KOPT-K1 (cell line): ENCODE data around the gene POP5.
"Not testable (repeated sequence)": the region's sequence is repeated elsewhere in the genome, so short reads cannot be mapped to it uniquely, and the experiment has no call there.

ENCODE experiments used
- H3K27ac ChIP-seq: fragments of 200-600 bp; sonication (generic); 2 replicates; pipeline ENCODE4 v1.5.1; 2016; ENCODE audit warnings: antibody characterized with exemption, mild to moderate bottlenecking, low read depth, low read length; ENCODE audit not compliant: poor library complexity, severe bottlenecking
- H3K36me3 ChIP-seq: fragments of 200-600 bp; sonication (generic); 2 replicates; pipeline ENCODE4 v1.5.1; 2017; ENCODE audit warnings: antibody characterized with exemption, mild to moderate bottlenecking, low read length, moderate library complexity; ENCODE audit not compliant: insufficient read depth
- H3K9me3 ChIP-seq: fragments of 200-600 bp; sonication (generic); 2 replicates; pipeline ENCODE4 v1.5.1; 2017; ENCODE audit warnings: antibody characterized with exemption, low read length, mild to moderate bottlenecking; ENCODE audit not compliant: insufficient read depth, poor library complexity, severe bottlenecking

The POP5 gene, protein sequence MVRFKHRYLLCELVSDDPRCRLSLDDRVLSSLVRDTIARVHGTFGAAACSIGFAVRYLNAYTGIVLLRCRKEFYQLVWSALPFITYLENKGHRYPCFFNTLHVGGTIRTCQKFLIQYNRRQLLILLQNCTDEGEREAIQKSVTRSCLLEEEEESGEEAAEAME

DNA sequence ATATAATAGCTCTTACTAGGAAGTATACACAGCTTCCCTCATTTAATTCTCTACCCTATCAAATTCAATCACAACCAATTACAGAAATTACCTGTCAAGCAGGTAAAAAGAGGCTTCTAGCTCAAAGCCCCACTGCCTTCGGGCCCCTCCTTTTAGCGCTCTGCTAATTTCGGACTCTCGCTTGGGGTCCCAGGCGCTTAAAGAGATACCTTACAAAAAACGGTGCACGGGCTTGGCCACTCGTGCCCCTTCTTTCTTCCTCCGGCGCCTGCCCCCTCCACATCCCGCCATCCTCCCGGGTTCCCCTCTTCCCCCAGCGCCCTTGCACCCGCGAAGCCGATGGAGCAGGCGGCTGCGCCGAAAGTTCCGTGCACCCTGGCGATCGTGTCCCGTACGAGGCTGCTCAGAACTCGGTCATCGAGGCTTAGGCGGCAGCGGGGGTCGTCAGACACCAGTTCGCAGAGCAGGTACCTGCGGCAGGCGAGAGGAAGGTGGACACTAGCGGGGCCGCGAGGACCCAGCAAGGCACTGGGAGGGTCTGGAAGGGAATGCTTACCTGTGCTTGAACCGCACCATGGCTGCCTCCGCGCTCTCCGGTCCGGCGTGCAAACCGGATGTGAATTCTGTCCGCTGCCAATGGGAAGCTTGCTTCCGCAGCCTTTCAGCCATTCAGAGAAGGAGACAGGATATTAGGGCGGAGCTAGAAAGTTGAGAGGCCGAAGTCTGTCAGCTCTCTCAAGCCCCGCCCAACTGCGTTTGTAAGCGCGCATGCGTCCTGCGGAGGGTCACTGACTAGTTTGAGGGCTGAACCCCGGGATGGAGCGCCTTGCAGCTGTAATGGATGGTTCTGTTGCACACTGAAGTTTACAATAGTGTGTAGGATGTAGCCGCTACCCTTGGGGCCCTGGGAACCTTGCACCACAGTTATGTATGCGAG is at the start of gene POP5:
Gene POP5 (minus strand): TSS at position 616 of the 937 bp plus-strand sequence. CDS start 40 bp downstream, at position 576.
- H3K9me3 ChIP-seq, result no peaks in the 10 kb centered on the region
- H3K36me3 ChIP-seq, result peaks cover 41% of the 10 kb centered on the region
- H3K27ac ChIP-seq, result peak within 1 kb of the TSS; percentile 68

DNA sequence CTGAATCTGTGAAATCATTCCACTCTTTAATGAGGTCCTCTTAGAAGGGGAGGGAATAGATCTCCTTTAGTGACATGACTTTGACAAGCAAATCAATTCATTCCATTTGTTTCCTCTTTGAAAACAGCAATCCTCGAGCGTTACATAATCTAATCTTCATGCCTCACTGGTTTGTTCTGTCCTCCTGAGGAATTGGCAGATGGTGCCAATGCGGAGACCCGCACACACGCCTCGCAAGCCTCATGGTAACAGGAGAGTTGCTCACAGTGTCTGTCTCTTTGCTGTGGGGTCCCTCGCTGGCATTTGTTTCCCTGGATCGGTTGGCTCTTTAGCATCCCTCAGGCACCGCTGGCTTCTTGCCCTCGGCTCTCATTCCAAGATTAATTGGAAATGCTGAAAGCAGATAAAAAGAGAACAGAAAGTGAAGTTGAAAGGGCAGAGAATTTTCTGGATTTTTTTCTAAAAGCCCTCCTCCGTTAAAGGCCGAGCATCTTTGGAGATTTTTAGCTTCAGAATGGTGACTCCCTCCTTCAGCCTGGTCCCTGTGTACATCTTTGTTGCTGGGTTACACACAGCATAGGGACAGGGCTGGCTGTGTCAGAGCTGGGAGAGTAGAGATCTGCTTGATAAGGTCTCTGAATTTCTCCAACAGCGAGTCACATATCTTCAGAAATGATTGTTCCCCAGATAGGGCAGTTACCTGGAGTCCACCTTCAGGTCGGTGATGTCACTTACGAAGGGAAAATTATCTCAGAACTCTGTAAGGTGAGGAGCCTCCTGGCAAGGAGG is 49.1 kb upstream of the POP5 start:
- H3K27ac ChIP-seq, result no peak overlapping the region
- no peaks in the 10 kb centered on the region for H3K36me3 ChIP-seq
- no peaks in the 10 kb centered on the region for H3K9me3 ChIP-seq

DNA sequence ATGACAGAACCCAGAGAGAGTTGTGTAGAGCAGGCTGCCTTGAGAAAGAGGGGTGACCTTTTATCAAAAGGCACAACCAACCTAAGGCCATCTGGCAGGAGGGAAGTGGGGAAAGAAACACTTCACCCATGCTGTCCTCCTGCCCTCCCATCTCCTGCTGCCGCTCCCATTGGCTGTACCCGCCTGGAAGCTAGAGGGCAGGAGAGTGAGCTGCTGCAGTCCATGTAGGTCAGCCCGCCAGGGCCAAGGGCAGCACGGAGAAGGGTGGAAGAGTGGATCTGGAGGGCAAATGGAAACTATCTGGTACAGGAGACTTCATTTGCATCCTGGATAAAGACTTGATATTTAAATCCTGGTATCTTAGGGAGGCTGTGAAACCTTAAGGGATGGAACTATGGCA is 47.7 kb upstream of the POP5 start:
- H3K36me3 ChIP-seq, result no peaks in the 10 kb centered on the region
- no peak overlapping the region for H3K27ac ChIP-seq
- no peaks in the 10 kb centered on the region for H3K9me3 ChIP-seq

DNA sequence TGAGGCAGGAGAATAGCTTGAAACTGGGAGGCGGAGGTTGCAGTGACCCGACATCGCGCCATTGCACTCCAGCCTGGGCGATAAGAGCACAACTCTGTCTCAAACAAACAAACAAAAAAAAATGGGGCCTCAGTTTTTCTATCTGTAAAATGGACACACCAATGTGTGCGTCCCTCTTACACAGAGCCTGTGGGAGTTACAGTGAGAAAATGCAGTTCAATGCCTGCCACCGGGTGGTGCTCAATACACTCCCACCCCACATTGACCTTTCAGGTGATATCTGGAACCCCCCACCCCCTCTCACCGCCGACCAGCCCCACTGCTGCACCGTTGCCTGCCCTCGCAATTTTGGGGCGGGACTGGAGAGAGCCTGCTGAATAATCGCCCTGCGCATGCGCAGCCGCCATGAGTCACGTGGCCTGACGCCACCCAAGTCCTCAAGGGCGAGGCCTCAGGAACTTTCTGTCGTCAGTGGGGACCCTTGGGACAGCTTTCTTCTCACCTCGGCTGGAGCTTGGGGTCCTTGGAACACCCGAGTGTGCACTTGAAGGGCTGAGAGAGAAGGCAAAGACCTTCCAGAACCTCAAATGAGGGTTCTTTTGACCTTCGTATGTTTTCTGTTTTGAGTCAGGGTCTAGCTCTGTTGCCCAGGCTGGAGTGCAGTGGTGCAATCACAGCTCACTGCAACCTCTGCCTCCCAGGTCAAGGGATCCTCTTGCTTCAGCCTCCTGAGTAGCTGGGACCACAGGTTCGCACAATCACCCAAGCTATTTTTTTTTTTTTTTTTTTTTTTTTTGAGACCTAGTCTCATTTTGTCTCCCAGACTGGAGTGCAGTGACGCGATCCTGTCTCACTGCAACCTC is 44.6 kb upstream of the POP5 start:
- H3K27ac ChIP-seq, result no peak overlapping the region
- no peaks in the 10 kb centered on the region for H3K9me3 ChIP-seq
- H3K36me3 ChIP-seq, result no peaks in the 10 kb centered on the region

DNA sequence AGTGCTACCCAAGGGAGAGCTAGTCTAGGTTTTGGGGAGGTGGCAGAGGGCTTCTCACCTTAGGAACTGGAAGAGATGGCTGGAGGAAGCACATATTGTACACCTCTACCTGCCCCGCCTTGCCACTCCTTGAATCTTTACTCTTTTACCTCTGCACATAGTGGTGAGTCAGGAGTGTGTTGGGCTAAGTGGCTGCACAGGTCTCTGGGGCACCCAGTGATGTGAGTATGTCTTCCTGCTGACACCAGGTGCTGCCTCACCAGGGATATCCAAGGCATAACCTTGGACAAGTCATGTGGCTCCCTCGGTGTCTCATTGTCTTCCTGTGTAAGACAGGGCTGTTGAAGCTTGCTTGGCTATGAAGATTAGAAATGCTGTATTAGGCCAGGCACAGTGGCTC is 39.4 kb upstream of the POP5 start:
- H3K27ac ChIP-seq, result no peak overlapping the region
- H3K36me3 ChIP-seq, result no peaks in the 10 kb centered on the region
- peaks cover 6% of the 10 kb centered on the region for H3K9me3 ChIP-seq

DNA sequence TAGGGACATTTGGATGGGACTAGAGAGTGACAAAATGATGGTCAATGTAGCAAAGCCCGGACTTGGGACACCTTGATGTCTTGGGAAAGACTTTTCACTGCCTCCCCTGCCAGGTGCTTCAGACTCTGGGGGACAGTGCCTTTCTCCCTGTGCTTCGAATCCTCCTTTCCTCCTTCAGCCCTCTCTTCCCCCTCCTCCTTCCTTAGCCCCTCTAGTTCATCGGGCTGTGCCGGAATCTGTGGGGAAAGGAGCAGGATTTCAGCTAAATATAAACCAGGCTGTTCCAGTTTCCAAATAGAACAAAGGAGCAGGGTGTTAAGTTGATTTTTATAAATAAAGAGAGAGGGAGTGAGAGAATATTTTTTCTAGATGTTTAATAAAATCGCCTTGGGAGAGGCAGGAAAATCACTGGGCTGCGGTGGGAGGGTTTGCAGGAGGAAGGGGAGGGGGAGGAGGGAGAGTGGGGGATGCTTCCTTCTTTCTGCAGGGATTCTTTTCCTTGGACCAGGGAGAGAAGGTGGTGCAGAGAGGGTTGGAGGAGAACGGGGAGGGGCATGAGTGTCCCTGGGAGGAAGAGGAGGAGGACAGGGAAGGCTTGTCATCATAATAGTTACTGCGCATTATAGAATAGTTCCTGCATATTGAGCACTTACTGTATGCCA is 37.9 kb upstream of the POP5 start:
- H3K27ac ChIP-seq, result no peak overlapping the region
- H3K9me3 ChIP-seq, result peaks cover 6% of the 10 kb centered on the region
- no peaks in the 10 kb centered on the region for H3K36me3 ChIP-seq

DNA sequence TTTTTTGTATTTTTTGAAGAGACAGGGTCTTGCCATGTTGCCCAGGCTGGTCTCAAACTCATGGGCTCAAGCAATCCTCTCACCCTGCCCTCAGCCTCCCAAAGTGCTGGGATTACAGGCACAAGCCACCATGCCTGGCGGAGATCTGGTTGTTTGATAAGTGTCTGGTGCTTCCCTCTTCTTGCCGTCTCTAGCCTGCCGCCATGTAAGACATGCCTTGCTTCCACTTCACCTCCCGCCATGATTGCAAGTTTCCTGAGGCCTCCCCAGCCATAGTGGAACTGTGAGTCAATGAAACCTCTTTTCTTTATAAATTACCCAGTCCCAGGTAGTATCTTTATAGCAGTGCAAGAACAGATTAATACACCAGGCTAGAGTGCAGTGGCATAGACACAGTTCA is 36.6 kb upstream of the POP5 start:
- not testable (repeated sequence) for H3K36me3 ChIP-seq, H3K9me3 ChIP-seq, H3K27ac ChIP-seq

DNA sequence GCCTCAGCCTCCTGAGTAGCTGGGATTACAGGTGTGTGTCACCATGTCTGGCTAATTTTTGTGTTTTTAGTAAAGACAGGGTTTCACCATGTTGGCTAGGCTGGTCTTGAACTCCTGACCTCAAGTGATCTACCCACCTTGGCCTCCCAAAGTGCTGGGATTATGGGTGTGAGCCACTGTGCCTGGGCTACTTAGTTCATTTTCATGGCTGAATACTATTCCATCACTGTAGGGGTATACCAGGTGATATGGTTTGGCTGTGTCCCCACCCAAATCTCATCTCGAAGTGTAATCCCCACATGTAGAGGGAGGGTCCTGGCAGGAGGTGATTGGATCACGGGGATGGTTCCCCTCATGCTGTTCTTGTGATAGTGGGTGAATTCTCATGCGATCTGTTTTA is 36.0 kb upstream of the POP5 start:
- H3K36me3 ChIP-seq, H3K27ac ChIP-seq, H3K9me3 ChIP-seq: not testable (repeated sequence)

DNA sequence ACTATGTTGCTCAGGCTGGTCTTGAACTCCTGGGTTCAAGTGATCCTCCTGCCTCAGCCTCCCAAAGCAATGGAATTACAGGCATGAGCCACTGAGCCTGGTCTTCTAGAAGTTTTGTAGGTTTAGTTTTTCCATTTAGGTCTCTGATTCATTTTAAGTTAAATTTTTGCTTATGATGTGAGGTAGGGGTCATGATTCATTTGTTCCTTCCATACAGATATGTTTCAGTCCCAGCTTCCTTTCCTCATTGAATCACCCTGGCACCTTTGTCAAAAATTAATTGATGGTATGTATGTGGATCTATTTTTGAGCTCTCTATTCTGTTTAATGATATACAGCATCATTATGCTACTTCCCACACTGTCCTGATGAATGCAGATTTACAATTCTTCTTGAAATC is 33.6 kb upstream of the POP5 start:
- no peaks in the 10 kb centered on the region for H3K36me3 ChIP-seq
- H3K9me3 ChIP-seq, result peaks cover 6% of the 10 kb centered on the region
- H3K27ac ChIP-seq, result no peak overlapping the region

DNA sequence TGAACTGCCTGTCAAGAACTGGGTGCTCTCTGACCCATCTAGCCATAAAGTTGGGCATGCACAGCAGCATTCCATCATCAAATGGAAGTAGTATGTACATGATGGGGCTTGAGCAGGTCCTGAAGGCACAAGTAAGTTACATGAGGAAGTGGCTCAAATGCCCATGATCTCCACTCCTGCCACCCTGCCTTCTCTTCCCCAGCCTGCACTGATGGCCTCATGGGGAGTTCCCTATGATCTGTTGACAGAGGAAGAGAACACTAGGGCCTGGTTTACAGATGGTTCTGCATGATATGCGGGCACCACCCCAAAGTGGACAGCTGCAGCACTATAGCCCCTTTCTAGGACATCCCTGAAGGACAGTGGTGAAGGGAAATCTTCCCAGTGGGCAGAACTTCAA is 30.3 kb upstream of the POP5 start:
- H3K9me3 ChIP-seq, H3K36me3 ChIP-seq, H3K27ac ChIP-seq: not testable (repeated sequence)

DNA sequence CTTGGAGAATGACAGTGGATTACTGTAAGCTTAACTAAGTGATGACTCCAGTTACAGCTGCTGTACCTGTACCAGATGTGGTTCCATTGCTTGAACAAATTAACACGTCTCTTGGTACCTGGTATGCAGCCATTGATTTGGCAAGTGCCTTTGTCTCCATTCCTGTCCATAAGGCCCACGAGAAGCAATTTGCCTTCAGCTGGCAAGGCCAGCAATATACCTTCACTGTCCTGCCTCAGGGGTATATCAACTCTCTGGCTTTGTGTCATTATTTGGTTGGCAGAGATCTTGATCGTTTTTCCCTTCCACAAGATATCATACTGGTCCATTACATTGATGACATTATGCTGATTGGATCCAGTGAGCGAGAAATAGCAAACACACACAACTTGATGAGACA is 29.4 kb upstream of the POP5 start:
- Histone ChIP-seq H3K36me3 (no peaks in the 10 kb centered on the region), H3K9me3 (no peaks in the 10 kb centered on the region), H3K27ac (no peak overlapping the region)

DNA sequence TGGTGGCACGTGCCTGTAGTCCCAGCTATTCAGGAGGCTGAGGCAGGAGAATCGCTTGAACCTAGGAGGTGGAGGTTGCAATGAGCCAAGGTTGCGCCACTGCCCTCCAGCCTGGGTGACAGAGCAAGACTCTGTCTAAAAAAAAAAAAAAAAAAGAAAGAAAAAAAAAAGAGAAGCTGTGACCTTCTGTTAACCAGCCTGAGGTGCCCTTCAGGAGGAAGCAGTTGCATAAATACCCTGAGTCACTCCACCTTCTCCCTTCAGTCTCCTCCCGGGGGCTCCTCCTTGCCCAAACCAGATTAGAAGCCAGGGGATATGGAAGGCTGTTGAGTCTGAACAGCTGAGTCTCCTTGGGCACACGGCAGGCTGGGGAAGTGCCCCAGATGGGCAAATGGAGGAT is 21.2 kb upstream of the POP5 start:
- H3K9me3 ChIP-seq, H3K27ac ChIP-seq: not testable (repeated sequence)

DNA sequence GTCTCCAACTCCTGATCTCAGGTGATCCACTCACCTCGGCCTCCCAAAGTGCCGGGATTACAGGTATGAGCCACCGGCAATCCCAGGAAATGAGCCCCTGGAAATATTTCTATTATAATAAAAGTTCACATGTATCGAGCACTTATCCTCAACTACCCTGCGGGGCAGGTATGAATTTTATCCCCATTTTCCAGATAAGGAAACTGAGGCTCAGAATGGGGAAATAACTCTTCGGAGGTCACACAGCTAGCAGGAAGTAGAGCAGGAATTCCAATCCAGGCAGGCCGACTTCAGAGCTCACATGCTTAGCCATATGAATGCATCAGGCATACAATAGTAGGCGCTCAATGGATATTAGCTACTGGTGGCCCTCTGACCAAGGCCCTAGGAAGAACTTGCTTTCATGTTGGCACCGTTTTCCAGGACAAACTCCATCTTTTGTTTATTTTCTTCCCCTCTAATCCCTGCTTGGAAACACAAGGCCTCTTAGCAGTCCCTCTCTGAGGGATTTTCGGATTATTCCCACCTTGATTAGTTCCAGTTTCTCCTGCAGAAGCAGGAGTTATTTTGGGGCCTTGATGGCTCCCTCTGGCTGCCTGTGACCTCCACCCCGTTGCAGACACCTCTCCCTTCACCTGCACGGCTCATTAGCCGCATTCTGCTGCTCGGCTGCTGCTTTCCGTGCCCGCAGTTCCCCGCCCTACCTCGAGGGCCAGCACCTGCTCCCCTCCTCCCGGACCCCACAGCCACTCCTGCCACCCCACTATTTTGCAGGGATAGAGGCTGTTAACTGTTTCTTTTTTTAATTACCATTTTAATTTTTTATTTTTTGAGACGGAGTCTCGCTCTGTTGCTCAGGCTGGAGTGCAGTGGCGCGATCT is 18.7 kb upstream of the POP5 start:
- H3K36me3 ChIP-seq, result no peaks in the 10 kb centered on the region
- H3K9me3 ChIP-seq, result no peaks in the 10 kb centered on the region

More for the DNA sequence above, 21.2 kb upstream of the POP5 start:
- not testable (repeated sequence) for H3K36me3 ChIP-seq

More for the DNA sequence above, 18.7 kb upstream of the POP5 start:
- H3K27ac ChIP-seq, result no peak overlapping the region
